Measurements from ENCODE around the gene CRY1.

- TF ChIP-seq CTCF (IDR thresholded peaks at IDR 0.05) (no peak), POLR2A (IDR thresholded peaks at IDR 0.05) (no peak)
Measured at GRCh38 chr12:107125833-107126232, 32.5 kb upstream of the CRY1 start.
